GM21447 (cell line): ENCODE data around the gene GDAP1L1.
"Not testable (repeated sequence)": the region's sequence is repeated elsewhere in the genome, so short reads cannot be mapped to it uniquely, and the experiment has no call there.

Experiments used
- ATAC-seq: cut with Tn5 transposase; IDR thresholded peaks from one replicate; pipeline ENCODE4 v1.9.1; 2021; ENCODE audit not compliant: unreplicated experiment

GDAP1L1 gene

DNA sequence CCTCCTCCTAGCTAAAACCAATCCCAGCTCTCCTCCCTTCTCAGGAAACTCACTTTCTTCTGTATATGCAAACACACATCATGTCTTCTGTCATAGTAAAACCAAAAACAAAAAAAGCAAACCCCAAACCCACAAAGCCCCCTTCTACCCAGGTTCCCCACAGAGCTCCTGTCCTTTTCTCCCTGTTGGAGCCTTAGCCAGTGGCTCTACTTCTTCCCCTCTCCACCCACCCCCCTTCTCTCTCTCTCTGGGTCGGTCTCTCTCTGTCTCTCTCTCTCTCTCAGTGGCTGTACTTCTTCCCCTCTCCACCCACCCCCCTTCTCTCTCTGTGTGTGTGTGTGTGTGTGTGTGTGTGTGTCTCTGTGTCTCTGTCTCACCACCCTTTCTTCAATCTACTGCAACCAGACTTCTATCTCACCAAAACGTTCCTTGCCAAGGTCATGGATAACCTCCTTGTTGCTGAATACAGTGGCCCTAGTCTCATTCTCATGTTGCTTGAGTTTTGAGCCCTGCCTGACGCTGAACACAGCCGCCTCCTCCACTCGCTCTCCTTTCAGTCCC is 27.9 kb upstream of the GDAP1L1 start:
- ATAC-seq, result no peak

DNA sequence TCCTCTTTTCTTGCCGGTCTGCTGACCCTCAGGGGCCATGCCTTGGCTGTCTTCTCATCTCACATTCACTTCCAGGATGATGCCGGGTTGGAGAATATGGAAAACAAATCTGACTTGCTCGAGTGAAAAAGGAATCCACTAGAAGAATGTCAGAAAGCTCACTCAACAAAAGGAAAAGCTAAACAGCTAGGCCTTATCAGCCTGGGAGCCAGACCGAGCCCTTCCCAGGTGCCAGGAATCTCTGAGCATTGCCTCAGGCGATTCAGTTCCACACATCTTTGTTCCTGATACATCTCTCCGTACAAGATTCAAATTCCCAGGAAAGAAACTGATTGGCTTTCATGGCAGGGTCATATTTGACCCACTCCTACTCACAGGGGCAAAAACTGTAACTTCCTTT is 27.3 kb upstream of the GDAP1L1 start:
- no peak for ATAC-seq

DNA sequence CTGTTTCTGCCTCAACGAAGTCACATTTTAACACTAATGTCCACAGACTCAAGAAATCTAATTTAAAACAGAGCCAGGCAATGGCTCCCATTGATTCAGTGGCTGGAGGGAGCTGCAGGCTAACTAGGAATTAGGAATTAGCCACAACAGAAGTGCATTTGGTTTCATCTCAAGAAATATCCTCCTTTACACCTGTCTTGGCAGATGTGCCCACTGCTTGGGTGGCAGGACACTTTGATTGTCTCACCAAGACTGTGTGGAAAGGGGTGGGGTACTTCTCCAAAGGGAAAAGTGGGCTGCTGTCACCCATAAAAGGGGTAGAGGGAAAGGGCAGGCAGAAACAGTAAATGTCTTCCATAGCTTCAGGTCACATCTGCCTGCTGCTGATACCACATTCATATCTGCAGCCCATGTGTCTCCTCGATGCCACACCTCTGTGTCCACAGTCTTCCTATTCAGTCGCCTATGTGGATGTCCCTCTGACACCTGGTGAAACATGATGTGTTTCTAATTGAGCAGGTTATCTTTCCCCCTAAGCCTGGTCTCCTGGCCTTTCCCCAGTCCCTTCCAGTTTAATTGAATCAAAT is 25.6 kb upstream of the GDAP1L1 start:
- ATAC-seq, result no peak

DNA sequence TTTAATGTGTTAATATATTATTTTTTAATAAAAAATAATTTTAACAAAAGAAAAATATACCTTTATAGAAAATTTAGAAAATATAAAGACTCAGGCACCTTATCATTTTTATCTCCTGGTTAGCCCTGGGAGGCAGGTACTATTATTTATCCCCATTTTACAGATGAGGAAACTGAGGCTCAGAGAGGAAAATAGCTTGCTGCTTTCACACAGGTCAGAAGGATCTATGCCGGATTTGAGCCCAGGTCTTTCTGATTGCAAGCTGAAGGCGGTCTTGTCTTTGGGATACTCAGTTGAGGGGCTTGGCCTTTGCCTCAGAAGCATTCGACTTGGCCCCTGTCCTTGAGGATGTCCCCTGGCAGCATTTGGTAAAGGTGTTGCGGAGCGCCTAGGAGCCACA is 25.1 kb upstream of the GDAP1L1 start:
- no peak for ATAC-seq

DNA sequence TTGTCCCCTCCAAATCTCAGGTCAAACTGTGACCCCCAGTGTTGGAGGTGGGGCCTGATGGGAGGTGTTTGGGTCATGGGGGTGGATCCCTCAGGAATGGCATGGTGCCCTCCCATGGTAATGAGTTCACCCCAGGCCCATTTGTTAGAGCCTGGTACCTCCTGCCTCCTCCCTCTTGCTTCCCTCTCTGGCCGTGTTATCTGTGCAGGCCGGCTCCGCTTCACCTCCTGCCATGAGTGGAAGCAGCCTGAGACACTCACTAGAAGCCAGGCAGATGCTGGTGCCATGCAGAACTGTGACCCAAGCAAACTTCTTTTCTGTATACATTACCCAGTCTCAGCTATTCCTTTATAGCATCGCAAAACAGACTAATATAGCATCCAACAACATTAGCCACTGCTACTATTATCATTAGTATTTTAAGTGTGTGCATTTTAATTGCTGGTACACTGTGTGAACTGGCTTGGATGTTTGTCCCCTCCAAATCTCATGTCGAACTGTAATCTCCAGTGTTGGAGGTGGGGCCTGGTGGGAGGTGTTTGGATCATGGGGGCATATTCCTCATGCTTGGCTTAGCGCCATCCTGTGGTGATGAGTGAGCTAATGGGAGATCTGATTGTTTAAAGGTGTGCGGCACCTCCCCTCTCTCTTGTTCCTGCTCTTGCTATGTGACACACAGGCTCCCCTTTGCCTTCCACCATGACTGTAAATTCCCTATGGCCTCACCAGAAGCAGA is 24.3 kb upstream of the GDAP1L1 start:
- no peak for ATAC-seq

DNA sequence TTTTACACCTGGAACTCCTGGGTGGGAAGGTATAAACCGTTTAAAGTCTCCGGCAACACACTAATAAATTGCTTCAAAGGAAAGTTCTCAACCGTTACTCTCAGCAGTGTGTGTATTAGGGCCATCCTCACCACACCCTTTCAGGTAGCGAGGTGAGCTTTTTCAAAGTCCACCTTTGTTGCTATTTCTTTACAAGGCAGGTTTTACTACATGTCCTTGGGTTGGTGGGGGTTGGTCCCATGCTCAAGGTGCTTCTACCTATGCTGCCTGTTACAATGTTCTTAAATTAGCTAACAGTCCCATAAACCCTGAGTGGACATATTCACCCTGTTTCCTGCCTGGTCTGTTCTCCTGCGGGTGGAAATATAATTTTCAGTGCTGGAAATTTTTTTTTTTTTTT is 23.4 kb upstream of the GDAP1L1 start:
- ATAC-seq, result no peak

DNA sequence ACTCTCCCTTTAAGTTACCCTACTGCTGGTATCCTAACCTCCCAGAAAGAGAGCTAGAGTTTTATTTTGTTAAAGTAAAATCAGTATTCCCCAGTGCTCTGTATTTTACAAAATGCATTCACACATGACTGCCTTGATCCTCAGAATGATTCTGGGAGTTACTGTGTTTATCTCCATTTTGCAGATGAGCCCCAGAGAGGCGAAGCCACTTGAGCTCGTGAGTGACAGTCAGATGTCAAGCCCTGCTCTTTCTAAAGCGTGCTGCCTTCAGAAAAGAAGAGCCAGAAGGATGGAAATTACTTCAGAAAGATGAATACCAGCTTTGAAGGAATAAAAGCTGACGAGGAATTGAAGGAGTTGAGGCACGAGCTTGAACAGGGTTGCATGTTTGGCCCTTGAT is 22.5 kb upstream of the GDAP1L1 start:
- ATAC-seq, result no peak

DNA sequence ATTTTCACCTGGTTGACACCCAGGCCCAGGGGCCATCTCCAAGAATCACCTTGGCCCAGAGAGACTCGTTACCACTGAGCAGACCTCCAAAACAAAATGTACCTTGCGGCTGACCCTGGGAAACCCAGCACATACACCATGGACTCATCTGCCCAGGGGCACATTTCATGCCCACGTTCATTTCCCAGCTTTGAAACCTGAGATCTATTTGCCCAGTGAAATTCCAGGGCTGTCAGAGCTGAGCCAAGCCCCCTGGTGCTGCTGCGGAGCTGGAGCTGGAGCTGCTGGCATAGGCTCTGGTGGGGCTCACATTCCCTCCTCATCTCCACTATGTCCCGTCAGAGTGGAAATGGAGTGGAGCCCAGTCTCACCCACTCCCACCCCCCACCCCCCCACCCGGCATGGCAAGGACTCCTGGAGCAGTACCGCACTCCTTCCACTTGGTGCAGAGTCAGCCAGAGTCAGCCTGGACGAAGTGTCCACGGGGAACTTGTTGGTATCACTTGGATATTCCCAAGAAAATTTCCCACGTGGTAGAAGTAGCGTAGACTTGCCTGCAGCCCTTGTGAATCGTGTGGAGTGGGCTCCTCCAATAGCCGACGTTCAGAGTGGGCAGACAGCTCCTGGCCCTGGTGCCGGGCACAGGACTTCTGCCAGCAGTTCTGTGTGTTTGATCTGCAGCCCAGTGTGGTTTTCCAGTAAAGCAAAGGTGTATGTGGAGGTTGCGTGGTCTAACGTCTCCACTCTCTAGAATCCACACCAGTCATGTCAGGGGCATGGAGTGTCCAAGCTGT is 18.4 kb upstream of the GDAP1L1 start:
- ATAC-seq, result no peak

DNA sequence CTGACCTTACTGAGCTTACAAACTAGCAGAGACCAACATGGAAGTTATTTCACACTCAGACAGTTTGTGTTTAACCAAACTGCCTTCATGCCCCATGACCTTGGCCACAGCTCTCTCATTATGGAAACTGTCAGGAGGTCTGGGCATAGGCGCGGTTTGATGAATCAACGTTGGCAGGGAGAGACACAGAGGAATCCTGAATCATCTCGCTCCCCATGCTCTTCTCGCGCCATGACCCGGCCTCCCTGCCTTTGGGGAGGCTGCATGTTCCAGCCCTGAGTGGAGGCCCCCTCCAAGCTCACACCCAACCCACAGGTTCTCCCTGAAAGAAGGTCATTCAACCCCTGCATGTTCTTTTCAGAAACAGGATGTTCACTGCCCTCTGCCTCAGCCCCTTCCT is 15.9 kb upstream of the GDAP1L1 start:
- no peak for ATAC-seq

DNA sequence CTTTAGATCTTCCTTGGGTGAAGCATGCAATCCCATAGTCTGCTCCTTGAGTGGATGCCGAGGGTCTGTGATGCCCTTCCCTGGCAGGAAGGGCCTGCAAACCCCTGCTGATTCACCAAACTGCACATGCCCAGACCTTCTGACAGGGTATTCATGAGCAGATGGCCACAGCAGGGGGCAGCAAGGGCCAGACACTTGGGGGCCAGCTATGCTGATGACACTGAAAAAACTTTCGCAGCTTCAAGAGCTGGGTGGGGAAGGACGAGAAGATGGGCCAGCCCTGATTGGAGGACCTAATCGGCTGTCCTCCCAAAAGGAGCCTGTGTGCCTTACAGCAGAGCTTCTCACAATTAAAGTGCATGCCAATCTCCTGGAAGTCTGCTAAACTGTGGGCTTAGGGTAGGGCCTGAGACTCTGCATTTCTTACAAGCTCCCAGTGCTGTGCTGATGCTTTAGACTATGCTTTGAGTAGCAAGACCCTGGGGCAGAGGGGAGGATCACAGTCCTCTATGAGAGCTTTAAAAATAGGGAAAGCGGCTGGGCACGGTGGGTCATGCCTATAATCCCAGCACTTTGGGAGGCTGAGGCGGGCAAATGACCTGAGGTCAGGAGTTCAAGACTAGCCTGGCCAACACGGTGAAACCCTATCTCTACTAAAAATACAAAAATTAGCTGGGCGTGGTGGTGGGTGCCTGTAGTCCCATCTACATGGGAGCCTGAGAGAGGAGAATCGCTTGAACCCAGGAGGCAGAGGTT is 15.2 kb upstream of the GDAP1L1 start:
- ATAC-seq, result no peak

DNA sequence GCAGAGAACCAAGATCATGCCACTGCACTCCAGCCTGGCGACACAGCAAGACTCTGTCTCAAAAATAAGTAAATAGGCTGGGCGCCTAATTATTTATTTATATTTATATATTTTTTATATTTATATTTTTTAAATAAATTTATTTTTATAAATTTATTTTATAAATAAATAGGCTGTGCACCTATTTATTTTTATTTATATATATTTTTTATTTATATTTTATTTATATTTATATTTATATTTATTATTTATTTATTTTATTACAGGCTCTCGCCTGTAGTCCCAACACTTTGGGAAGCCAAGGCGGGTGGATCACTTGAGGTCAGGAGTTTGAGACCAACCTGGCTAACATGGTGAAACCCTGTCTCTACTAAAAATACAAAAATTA is 14.6 kb upstream of the GDAP1L1 start:
- ATAC-seq, result not testable (repeated sequence)

DNA sequence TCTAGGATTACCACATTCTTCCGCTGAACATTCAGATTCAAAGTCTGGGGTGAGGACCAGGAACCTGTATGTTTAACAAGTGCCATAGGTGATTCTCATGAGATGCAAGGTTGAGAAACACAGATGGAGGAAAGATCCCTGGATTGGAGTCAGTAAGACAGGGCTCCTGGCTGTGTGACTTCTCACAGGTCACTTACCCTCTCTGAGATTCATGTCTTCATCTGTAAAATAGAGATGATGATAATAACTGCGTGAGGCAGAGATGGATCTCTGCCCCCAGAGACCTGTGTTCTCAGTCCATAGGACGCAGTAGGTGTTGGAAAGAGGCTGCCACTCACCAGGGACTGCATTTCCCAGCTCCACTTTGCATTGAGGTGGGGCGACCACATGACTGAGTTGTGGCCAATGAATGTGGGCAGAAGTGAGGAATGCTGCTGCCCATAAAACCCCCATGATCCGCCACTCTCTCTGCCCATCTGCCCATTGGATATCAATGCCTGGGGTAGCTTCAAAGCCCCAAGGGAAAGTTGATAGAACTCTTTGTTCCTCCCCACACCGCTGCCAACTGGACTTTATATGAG is 13.6 kb upstream of the GDAP1L1 start:
- no peak for ATAC-seq

DNA sequence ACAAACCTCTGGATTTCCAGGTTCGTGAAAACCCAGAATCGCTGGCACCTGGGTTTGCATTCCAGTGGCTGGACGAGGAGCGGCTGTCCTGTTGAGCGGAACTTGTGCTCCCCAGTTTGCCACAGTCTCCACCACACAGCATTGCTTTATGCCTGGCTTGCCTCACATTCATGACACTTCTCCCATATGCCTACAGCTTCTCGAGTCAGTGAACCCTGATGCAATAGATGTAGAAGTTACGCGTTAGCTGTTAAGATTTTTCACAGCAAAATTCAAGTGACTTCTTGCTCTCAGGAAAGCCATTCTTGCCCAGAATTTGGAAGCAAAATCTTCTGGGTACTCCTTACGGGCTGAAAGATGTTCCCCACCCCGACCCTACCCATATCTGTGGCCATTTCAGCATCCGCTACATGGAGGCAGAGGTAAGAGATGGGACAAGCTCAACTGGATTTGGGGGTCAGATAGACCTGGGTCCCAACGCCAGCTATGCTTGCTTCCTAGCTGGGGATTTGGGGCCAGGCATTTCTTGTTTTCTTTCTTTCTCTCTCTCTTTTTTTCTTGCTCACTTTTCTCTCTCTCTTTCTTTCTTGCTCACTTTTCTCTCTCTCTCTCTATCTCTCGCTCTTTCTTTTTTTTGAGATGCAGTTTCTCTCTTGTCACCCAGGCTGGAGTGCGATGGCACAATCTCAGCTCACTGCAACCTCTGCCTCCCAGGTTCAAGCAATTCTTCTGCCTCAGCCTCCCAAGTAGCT is 12.4 kb upstream of the GDAP1L1 start:
- no peak for ATAC-seq

DNA sequence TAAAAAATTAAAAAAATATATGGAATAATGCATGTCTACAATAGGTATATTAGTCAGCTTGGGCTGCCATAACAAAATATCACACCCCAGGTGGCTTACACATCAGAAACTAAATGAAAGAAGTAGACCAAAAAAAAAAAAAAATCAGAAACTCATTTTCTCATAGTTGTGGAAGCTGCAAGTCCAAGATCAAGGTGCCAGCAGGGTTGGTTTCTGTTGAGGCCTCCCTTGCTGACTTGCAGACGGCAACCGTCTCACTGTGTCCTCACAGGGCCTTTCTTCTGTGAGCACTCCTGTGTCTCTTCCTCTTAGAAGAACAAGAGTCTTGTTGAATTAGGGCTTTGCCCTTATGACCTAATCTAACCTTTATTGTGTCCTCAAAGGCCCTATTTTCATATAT is 11.4 kb upstream of the GDAP1L1 start:
- ATAC-seq, result no peak

DNA sequence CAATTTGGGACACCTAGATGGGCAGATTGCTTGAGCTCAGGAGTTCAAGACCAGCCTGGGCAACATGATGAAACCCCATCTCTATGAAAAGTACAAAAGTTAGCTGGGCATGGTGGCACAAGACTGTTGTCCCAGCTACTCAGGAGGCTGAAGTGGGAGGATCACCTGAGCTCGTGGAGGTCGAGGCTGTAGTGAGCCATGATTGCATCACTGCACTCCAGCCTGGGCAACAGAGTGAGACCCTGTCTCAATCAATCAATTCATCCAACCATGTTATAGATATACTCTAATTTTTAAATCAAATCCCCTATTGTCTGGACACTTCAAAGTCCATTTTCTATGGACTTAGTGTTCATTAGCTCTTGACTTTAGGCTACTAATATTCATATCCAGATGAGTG is 10.3 kb upstream of the GDAP1L1 start:
- not testable (repeated sequence) for ATAC-seq

DNA sequence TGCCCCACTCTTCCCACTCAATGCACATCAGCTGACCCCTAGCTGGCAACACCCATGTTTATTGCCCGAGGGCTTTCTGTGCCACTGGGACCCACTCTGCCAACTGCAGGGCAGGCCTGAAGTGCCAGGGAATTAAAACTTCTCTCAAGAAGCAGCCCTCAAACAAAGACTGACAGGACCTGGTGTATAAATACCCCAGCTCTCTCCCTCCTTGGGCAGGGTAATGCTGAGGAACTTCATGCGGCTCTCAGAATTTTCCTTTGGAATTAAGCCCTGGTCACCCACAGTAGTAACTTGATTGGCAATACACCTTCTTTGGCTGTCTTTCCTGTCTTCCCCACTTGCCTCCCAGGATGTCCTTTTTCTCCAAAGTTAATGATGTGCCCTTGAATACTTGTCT is 5.3 kb upstream of the GDAP1L1 start:
- no peak for ATAC-seq

DNA sequence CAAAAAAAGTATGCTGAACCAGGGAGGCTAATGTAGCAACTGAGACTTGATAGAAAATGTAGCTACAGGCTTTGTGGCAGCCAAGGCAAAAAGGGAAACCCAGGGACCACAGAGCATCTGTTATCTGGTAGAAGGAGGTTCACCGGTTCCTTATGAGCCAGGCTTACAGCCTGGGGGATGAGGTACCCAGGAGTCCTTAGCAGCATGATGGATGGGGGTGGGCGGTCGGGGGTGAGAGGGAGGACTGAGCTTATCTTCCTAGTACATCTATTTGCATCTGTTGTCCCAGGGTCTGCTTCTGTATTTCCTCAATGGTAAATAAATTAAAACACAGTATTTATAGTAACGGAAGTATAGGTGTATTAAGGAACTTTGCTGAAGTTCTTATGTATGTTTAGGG is 1.1 kb upstream of the GDAP1L1 start:
- ATAC-seq, result no peak

DNA sequence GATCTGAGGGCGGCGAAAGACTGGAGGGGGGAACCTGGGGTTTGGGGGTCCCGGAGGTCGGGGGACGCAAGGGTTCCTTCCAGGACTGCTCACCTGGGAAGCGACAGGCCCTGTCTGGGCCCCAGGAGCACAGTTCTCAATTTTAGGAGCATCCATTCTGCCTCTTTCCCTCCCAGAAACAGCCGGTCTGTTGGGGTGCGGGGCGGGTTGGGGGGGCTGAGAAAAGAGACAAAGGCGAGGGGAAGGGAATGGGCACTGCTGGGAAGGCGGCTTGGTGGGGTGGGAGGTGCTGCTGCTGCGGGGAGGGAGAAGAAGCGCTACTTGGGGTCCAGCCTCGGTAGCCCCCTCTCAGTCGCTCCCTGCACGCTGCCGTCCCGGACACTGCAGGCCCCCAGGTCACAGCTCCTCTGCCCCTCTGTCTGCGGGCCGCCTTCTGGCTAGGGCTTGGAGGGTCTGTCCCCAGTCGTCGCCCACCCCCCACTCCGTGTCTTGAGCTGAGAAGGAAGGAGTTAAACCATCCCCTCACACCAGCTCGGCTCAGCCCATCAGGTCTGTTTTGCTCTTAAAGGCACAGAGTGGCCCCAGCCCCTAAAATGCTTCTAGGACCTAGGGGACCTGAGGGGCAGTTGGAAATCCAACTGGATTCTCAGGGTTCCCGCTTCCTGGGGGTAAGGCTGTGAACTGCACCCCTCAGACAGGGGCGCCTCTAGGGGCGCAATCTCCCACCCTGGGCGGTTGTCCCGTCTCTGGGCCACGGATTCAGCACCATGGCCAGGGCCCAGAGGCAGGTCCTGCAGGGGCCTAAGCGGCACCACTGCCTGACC is 690 bp downstream of the GDAP1L1 start:
- ATAC-seq, result no peak

DNA sequence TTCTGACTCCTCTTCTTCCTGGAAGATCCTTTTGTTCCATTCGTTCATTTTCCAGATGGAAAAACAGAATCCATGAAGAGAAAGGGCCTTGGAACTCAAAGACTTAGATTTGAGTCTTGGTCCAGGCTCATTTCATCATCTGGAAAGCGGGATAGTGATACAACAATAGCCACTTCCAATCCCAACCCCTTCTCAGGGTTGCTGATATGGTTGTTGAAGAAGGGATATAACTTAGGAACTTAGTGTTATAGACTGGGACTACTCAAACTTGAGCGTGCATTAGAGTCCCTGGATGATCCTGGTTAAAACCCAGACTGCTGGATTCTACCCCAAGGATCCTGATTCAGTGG is 1.3 kb downstream of the GDAP1L1 start:
- ATAC-seq, result no peak
